ENCODE measurements around the gene NOB1. TPM values are rescaled to one million over a fixed set of nuclear protein-coding genes. Genes with fewer than 3 reads are reported as not detected.

The NOB1 gene
- total RNA-seq, 1 donor from 2014 or later = 20.2 TPM

GRCh38 chr16:69706256-69706974 lies 48.3 kb downstream of the NOB1 start:
- TF ChIP-seq CTCF (IDR thresholded peaks at IDR 0.05) = no peak
- intact Hi-C loops (cut with DNase I) = no loop called here
- no peak for DNase-seq (ENCODE audit: low spot score in 2 of 2)
- Histone ChIP-seq H3K27me3 (no peaks in the 10 kb centered on the region), H3K9me3 (no peaks in the 10 kb centered on the region), H3K27ac (no peak overlapping the region), H3K36me3 (peaks cover 3 to 13% of the 10 kb centered on the region in 2 donors), H3K4me3 (no peak overlapping the region), H3K4me1 (peaks cover 0 to 11% of the 10 kb centered on the region in 2 donors)

GRCh38 chr16:69703638-69704037 lies 51.1 kb downstream of the NOB1 start:
- H3K36me3 ChIP-seq = peaks cover 0 to 4% of the 10 kb centered on the region in 2 donors
- no peaks in the 10 kb centered on the region for H3K27me3 ChIP-seq
- no peaks in the 10 kb centered on the region for H3K4me1 ChIP-seq
- no peak overlapping the region for H3K4me3 ChIP-seq
- DNase-seq (ENCODE audit: low spot score in 2 of 2) = no peak
- TF ChIP-seq CTCF (IDR thresholded peaks at IDR 0.05) = no peak
- H3K27ac ChIP-seq = no peak overlapping the region
- no peaks in the 10 kb centered on the region for H3K9me3 ChIP-seq
- intact Hi-C loops (cut with DNase I) = no loop called here

- intact Hi-C loops (cut with DNase I) = no loop called here
- DNase-seq (ENCODE audit: low spot score in 2 of 2) = no peak
- Histone ChIP-seq H3K4me3 (no peak overlapping the region), H3K27me3 (no peaks in the 10 kb centered on the region), H3K36me3 (peaks cover 5 to 12% of the 10 kb centered on the region in 2 donors), H3K4me1 (no peaks in the 10 kb centered on the region), H3K27ac (no peak overlapping the region), H3K9me3 (no peaks in the 10 kb centered on the region)
- no peak for TF ChIP-seq CTCF (IDR thresholded peaks at IDR 0.05)
Observed at GRCh38 chr16:69701866-69702265, 52.9 kb downstream of the NOB1 start.

GRCh38 chr16:69701452-69701851 lies 53.3 kb downstream of the NOB1 start:
- H3K27ac ChIP-seq = no peak overlapping the region
- no peak overlapping the region for H3K4me3 ChIP-seq
- peaks cover 5 to 16% of the 10 kb centered on the region in 2 donors for H3K36me3 ChIP-seq
- no peaks in the 10 kb centered on the region for H3K27me3 ChIP-seq
- DNase-seq (ENCODE audit: low spot score in 2 of 2) = no peak
- no peaks in the 10 kb centered on the region for H3K9me3 ChIP-seq
- no peak for TF ChIP-seq CTCF (IDR thresholded peaks at IDR 0.05)
- H3K4me1 ChIP-seq = no peaks in the 10 kb centered on the region
- intact Hi-C loops (cut with DNase I) = no loop called here

GRCh38 chr16:69699915-69700314 lies 54.8 kb downstream of the NOB1 start:
- no peak for DNase-seq (ENCODE audit: low spot score in 2 of 2)
- H3K27ac ChIP-seq = no peak overlapping the region
- H3K27me3 ChIP-seq = no peaks in the 10 kb centered on the region
- H3K4me1 ChIP-seq = no peaks in the 10 kb centered on the region
- no peaks in the 10 kb centered on the region for H3K9me3 ChIP-seq
- intact Hi-C loops (cut with DNase I) = no loop called here
- no peak for TF ChIP-seq CTCF (IDR thresholded peaks at IDR 0.05)
- H3K36me3 ChIP-seq = peaks cover 15 to 31% of the 10 kb centered on the region in 2 donors
- no peak overlapping the region for H3K4me3 ChIP-seq

Data from ascending aorta (tissue), 2 donors.